ENCODE results near the gene NDUFA7.
"Not testable (repeated sequence)": the region's sequence is repeated elsewhere in the genome, so short reads cannot be mapped to it uniquely, and the experiment has no call there.

Gene NDUFA7

GRCh38 chr19:8342316-8342683 lies 21.1 kb upstream of the NDUFA7 start:
- no peak for TF ChIP-seq Cebpa-rat (IDR thresholded peaks at IDR 0.05)
- H3K9ac ChIP-seq, result peak overlapping the region; percentile 75; the same call in 1 of the 2 replicates
- peak overlapping the region; percentile 78 for H3K4me3 ChIP-seq

GRCh38 chr19:8341504-8341903 lies 20.3 kb upstream of the NDUFA7 start:
- H3K4me1 ChIP-seq, result peaks cover 59% of the 10 kb centered on the region
- H3K9ac ChIP-seq, H4K20me1 ChIP-seq, H3K36me3 ChIP-seq, H3K9me3 ChIP-seq, H3K4me2 ChIP-seq, H3K27me3 ChIP-seq, H3K4me3 ChIP-seq, H3K27ac ChIP-seq: not testable (repeated sequence)

More at GRCh38 chr19:8342316-8342683, 21.1 kb upstream of the NDUFA7 start:
- Histone ChIP-seq H3K4me2 (peak overlapping the region; percentile 97), H4K20me1 (no peaks in the 10 kb centered on the region), H3K27me3 (peaks cover 6% of the 10 kb centered on the region; the same call in 1 of the 2 replicates), H3K9me3 (no peaks in the 10 kb centered on the region), H3K4me1 (peaks cover 55% of the 10 kb centered on the region), H3K36me3 (no peaks in the 10 kb centered on the region), H3K27ac (no peak overlapping the region)

GRCh38 chr19:8340341-8341096 lies 19.3 kb upstream of the NDUFA7 start:
- Histone ChIP-seq H3K4me3 (no peak overlapping the region), H3K4me2 (peak overlapping the region; percentile 38; the same call in 1 of the 2 replicates), H4K20me1 (no peaks in the 10 kb centered on the region), H3K4me1 (peaks cover 69% of the 10 kb centered on the region), H3K9me3 (no peaks in the 10 kb centered on the region), H3K9ac (no peak overlapping the region), H3K27ac (no peak overlapping the region), H3K27me3 (peaks cover 20% of the 10 kb centered on the region), H3K36me3 (no peaks in the 10 kb centered on the region)
- no peak for TF ChIP-seq Cebpa-rat (IDR thresholded peaks at IDR 0.05)

GRCh38 chr19:8338835-8339234 lies 17.7 kb upstream of the NDUFA7 start:
- H3K27ac ChIP-seq, result no peak overlapping the region
- no peaks in the 10 kb centered on the region for H3K9me3 ChIP-seq

GRCh38 chr19:8337728-8338127 lies 16.6 kb upstream of the NDUFA7 start:
- H3K27ac ChIP-seq, result no peak overlapping the region
- H3K4me2 ChIP-seq, result peak overlapping the region; percentile 95; the same call in 1 of the 2 replicates
- no peak overlapping the region for H3K4me3 ChIP-seq
- H3K27me3 ChIP-seq, result peaks cover 40% of the 10 kb centered on the region
- H3K9me3 ChIP-seq, result no peaks in the 10 kb centered on the region
- H4K20me1 ChIP-seq, result peaks cover 16% of the 10 kb centered on the region; the same call in 1 of the 2 replicates
- no peak for TF ChIP-seq Cebpa-rat (IDR thresholded peaks at IDR 0.05)
- no peaks in the 10 kb centered on the region for H3K36me3 ChIP-seq
- H3K9ac ChIP-seq, result no peak overlapping the region
- peaks cover 68% of the 10 kb centered on the region for H3K4me1 ChIP-seq

More at GRCh38 chr19:8338835-8339234, 17.7 kb upstream of the NDUFA7 start:
- H3K4me1 ChIP-seq, result peaks cover 73% of the 10 kb centered on the region
- H4K20me1 ChIP-seq, result 0 out of 2 replicates have a peak, but pooled peaks cover 9% of the 10 kb centered on the region
- H3K36me3 ChIP-seq, result no peaks in the 10 kb centered on the region
- H3K27me3 ChIP-seq, result peaks cover 37% of the 10 kb centered on the region
- no peak overlapping the region for H3K4me2 ChIP-seq
- H3K4me3 ChIP-seq, result no peak overlapping the region
- no peak for TF ChIP-seq Cebpa-rat (IDR thresholded peaks at IDR 0.05)
- no peak overlapping the region for H3K9ac ChIP-seq

- peak overlapping the region; percentile 95 for H3K4me2 ChIP-seq
- H3K4me1 ChIP-seq, result peaks cover 57% of the 10 kb centered on the region
- no peak overlapping the region for H3K4me3 ChIP-seq
- H3K27me3 ChIP-seq, result peaks cover 36% of the 10 kb centered on the region
- TF ChIP-seq Cebpa-rat (IDR thresholded peaks at IDR 0.05), result no peak
- no peak overlapping the region for H3K9ac ChIP-seq
- H3K36me3 ChIP-seq, result no peaks in the 10 kb centered on the region
- no peaks in the 10 kb centered on the region for H3K9me3 ChIP-seq
- no peak overlapping the region for H3K27ac ChIP-seq
- H4K20me1 ChIP-seq, result peaks cover 16% of the 10 kb centered on the region; the same call in 1 of the 2 replicates
Observed at GRCh38 chr19:8336660-8337059, 15.5 kb upstream of the NDUFA7 start.

GRCh38 chr19:8336072-8336569 lies 14.9 kb upstream of the NDUFA7 start:
- no peak overlapping the region for H3K9ac ChIP-seq
- no peaks in the 10 kb centered on the region for H3K36me3 ChIP-seq
- TF ChIP-seq Cebpa-rat (IDR thresholded peaks at IDR 0.05), result no peak
- H3K27ac ChIP-seq, result no peak overlapping the region
- H4K20me1 ChIP-seq, result peaks cover 16% of the 10 kb centered on the region; the same call in 1 of the 2 replicates
- peaks cover 52% of the 10 kb centered on the region for H3K4me1 ChIP-seq
- H3K9me3 ChIP-seq, result no peaks in the 10 kb centered on the region
- H3K4me2 ChIP-seq, result peak overlapping the region; percentile 95
- H3K4me3 ChIP-seq, result peak overlapping the region; percentile 75; the same call in 1 of the 2 replicates
- peaks cover 36% of the 10 kb centered on the region for H3K27me3 ChIP-seq

GRCh38 chr19:8335343-8336071 lies 14.3 kb upstream of the NDUFA7 start:
- Histone ChIP-seq H3K4me3 (peak overlapping the region; percentile 75), H3K9me3 (no peaks in the 10 kb centered on the region), H3K4me2 (peak overlapping the region; percentile 95), H3K4me1 (peaks cover 46% of the 10 kb centered on the region), H3K27ac (peak overlapping the region; percentile 72), H3K9ac (peak overlapping the region; percentile 74), H3K36me3 (no peaks in the 10 kb centered on the region), H3K27me3 (peaks cover 36% of the 10 kb centered on the region), H4K20me1 (peaks cover 16% of the 10 kb centered on the region; the same call in 1 of the 2 replicates)
- TF ChIP-seq Cebpa-rat (IDR thresholded peaks at IDR 0.05), result no peak

GRCh38 chr19:8334458-8335342 lies 13.5 kb upstream of the NDUFA7 start:
- peak overlapping the region; percentile 75 for H3K4me3 ChIP-seq
- H4K20me1 ChIP-seq, result peaks cover 16% of the 10 kb centered on the region; the same call in 1 of the 2 replicates
- no peaks in the 10 kb centered on the region for H3K9me3 ChIP-seq
- peak overlapping the region; percentile 72 for H3K27ac ChIP-seq
- TF ChIP-seq Cebpa-rat (IDR thresholded peaks at IDR 0.05), result no peak
- H3K9ac ChIP-seq, result peak overlapping the region; percentile 74
- peak overlapping the region; percentile 95 for H3K4me2 ChIP-seq
- no peaks in the 10 kb centered on the region for H3K36me3 ChIP-seq
- peaks cover 36% of the 10 kb centered on the region for H3K27me3 ChIP-seq
- H3K4me1 ChIP-seq, result peaks cover 43% of the 10 kb centered on the region
